H9 (cell line): ENCODE data around the gene ADCY5. TPM values are rescaled to one million over a fixed set of nuclear protein-coding genes. Genes with fewer than 3 reads are reported as not detected.

Experiments used
- DNase-seq: peaks from one replicate; pipeline ENCODE4 v3.0.0-alpha.2; 2017
- H2AFZ ChIP-seq: one replicate; pipeline ENCODE4 v1.6.1; 2013; ENCODE audit warnings: mild to moderate bottlenecking, low read length, control low read depth, moderate library complexity
- H2AK5ac ChIP-seq: 2 replicates; pipeline ENCODE4 v1.6.1; 2013; ENCODE audit warnings: low read length, control low read depth, mixed read lengths; ENCODE audit not compliant: insufficient read length
- H2BK120ac ChIP-seq: one replicate; pipeline ENCODE4 v1.6.1; 2013; ENCODE audit warnings: low read depth, mild to moderate bottlenecking, low read length, control low read depth, inconsistent platforms; ENCODE audit not compliant: poor library complexity, severe bottlenecking
- H2BK12ac ChIP-seq: 2 replicates; pipeline ENCODE4 v1.6.1; 2013; ENCODE audit warnings: low read length, control low read depth, mixed read lengths, low read depth; ENCODE audit not compliant: insufficient read length
- H2BK15ac ChIP-seq: 2 replicates; pipeline ENCODE4 v1.6.1; 2013; ENCODE audit warnings: low read depth, low read length, control low read depth
- H2BK20ac ChIP-seq: one replicate; pipeline ENCODE4 v1.6.1; 2013; ENCODE audit warnings: low read depth, mild to moderate bottlenecking, low read length, control low read depth, inconsistent platforms; ENCODE audit not compliant: poor library complexity, severe bottlenecking
- H2BK5ac ChIP-seq: 2 replicates; pipeline ENCODE4 v1.6.1; 2013; ENCODE audit warnings: low read length, control low read depth, mixed read lengths; ENCODE audit not compliant: insufficient read length
- H3K14ac ChIP-seq: 2 replicates; pipeline ENCODE4 v1.6.1; 2013; ENCODE audit warnings: low read length, control low read depth; ENCODE audit not compliant: insufficient read depth
- H3K18ac ChIP-seq: 2 replicates; pipeline ENCODE4 v1.6.1; 2013; ENCODE audit warnings: low read depth, mild to moderate bottlenecking, mixed read lengths, low read length, control low read depth; ENCODE audit not compliant: insufficient read length
- H3K23ac ChIP-seq: 2 replicates; pipeline ENCODE4 v1.6.1; 2013; ENCODE audit warnings: low read length, control low read depth, mixed read lengths, low read depth; ENCODE audit not compliant: insufficient read length
- H3K23me2 ChIP-seq: 2 replicates; pipeline ENCODE4 v1.6.1; 2013; ENCODE audit warnings: low read depth, mild to moderate bottlenecking, mixed read lengths, low read length, control low read depth; ENCODE audit not compliant: insufficient read length, poor library complexity, severe bottlenecking
- H3K27ac ChIP-seq: 2 replicates; pipeline ENCODE4 v1.5.1; 2013; ENCODE audit warnings: low read length, control low read depth, mixed read lengths, low read depth; ENCODE audit not compliant: insufficient read length
- H3K27me3 ChIP-seq: 2 replicates; pipeline ENCODE4 v1.6.1; 2013; ENCODE audit warnings: low read length, control low read depth, inconsistent platforms; ENCODE audit not compliant: insufficient read depth
- H3K4ac ChIP-seq: 2 replicates; pipeline ENCODE4 v1.6.1; 2013; ENCODE audit warnings: low read depth, mild to moderate bottlenecking, control low read depth, inconsistent platforms, low read length, moderate library complexity
- H3K4me1 ChIP-seq: 2 replicates; pipeline ENCODE4 v1.6.1; 2013; ENCODE audit warnings: low read length, control low read depth, inconsistent platforms; ENCODE audit not compliant: insufficient read depth
- H3K4me2 ChIP-seq: 2 replicates; pipeline ENCODE4 v1.6.1; 2013; ENCODE audit warnings: low read length, control low read depth, mixed read lengths; ENCODE audit not compliant: insufficient read length, insufficient read depth
- H3K56ac ChIP-seq: 2 replicates; pipeline ENCODE4 v1.6.1; 2013; ENCODE audit warnings: low read depth, mild to moderate bottlenecking, mixed read lengths, low read length, control low read depth; ENCODE audit not compliant: insufficient read length
- H3K79me1 ChIP-seq: 2 replicates; pipeline ENCODE4 v1.6.1; 2013; ENCODE audit warnings: low read depth, mild to moderate bottlenecking, moderate library complexity, low read length, control low read depth, inconsistent platforms; ENCODE audit not compliant: insufficient read depth, poor library complexity, severe bottlenecking
- H3K79me2 ChIP-seq: 2 replicates; pipeline ENCODE4 v1.6.1; 2013; ENCODE audit warnings: low read length, control low read depth, inconsistent platforms; ENCODE audit not compliant: insufficient read depth
- H3K9ac ChIP-seq: 2 replicates; pipeline ENCODE4 v1.6.1; 2013; ENCODE audit warnings: low read length, control low read depth, mixed read lengths; ENCODE audit not compliant: insufficient read length; ENCODE audit errors: extremely low read depth
- H3K9me3 ChIP-seq: one replicate; pipeline ENCODE4 v1.6.1; 2013; ENCODE audit warnings: low read depth, low read length, inconsistent platforms; ENCODE audit not compliant: control insufficient read depth
- H3T11ph ChIP-seq: one replicate; pipeline ENCODE4 v1.6.1; 2013; ENCODE audit warnings: mild to moderate bottlenecking, low read length, control low read depth, inconsistent platforms
- H4K20me1 ChIP-seq: one replicate; pipeline ENCODE4 v1.6.1; 2013; ENCODE audit not compliant: control insufficient read depth, insufficient read length, insufficient read depth
- H4K5ac ChIP-seq: 2 replicates; pipeline ENCODE4 v1.6.1; 2013; ENCODE audit warnings: low read depth, mild to moderate bottlenecking, mixed read lengths, low read length, control low read depth; ENCODE audit not compliant: insufficient read length
- H4K8ac ChIP-seq: replicated peaks from 2 replicates; pipeline ENCODE4 v1.6.1; 2013; ENCODE audit warnings: low read length, control low read depth, mixed read lengths, low read depth; ENCODE audit not compliant: insufficient read length
- H4K91ac ChIP-seq: 2 replicates; pipeline ENCODE4 v1.6.1; 2013; ENCODE audit warnings: low read depth, mild to moderate bottlenecking, moderate library complexity, mixed read lengths, low read length, control low read depth; ENCODE audit not compliant: insufficient read length
- H3K27ac Mint-ChIP-seq, 3 experiments: 2 replicates in 2 of 3; 3 replicates in 1 of 3; pipeline ENCODE4 v1.8.0; 2020 to 2021; ENCODE audit warnings: mixed read lengths in 3 of 3, mild to moderate bottlenecking in 1 of 3, moderate library complexity in 1 of 3
- H3K27me3 Mint-ChIP-seq: 2 replicates; pipeline ENCODE4 v1.8.0; 2021; ENCODE audit warnings: low read depth, mild to moderate bottlenecking, moderate library complexity, mixed read lengths
- H3K36me3 Mint-ChIP-seq, 3 experiments: 2 replicates in 2 of 3; 3 replicates in 1 of 3; pipeline ENCODE4 v1.8.0; 2020 to 2021; ENCODE audit warnings: low read depth in 3 of 3, mixed read lengths in 3 of 3; ENCODE audit not compliant: insufficient read depth in 1 of 3
- H3K4me1 Mint-ChIP-seq, 2 experiments: 2 replicates each; pipeline ENCODE4 v1.8.0; 2020; ENCODE audit warnings: mixed read lengths in 2 of 2
- H3K4me3 Mint-ChIP-seq, 2 experiments: 2 replicates in 1 of 2; 3 replicates in 1 of 2; pipeline ENCODE4 v1.8.0; 2020 to 2021; ENCODE audit warnings: mild to moderate bottlenecking in 2 of 2, mixed read lengths in 2 of 2, moderate library complexity in 1 of 2
- H3K9me3 Mint-ChIP-seq, 2 experiments: 2 replicates in 1 of 2; 3 replicates in 1 of 2; pipeline ENCODE4 v1.8.0; 2020; ENCODE audit warnings: mild to moderate bottlenecking in 2 of 2, mixed read lengths in 2 of 2, moderate library complexity in 1 of 2
- CTCF ChIP-seq: fragments of 200-600 bp; sonication (generic); conservative IDR thresholded peaks from 3 replicates; pipeline ENCODE4 v1.8.0; 2021; ENCODE audit warnings: antibody characterized with exemption, mild to moderate bottlenecking
- WGBS: extraction: QIAGEN DNeasy Blood & Tissue Kit; methylation state at CpG from one replicate; pipeline ENCODE4 v1.1.7; 2013; ENCODE audit warnings: missing lambda C conversion rate, low lambda C conversion rate, mixed read lengths; ENCODE audit not compliant: insufficient read length; ENCODE audit errors: extremely low coverage; 5-methylcytosine and 5-hydroxymethylcytosine counted together
- total RNA-seq: library from RNA; stranded (reverse); gene quantifications from 2 replicates; pipeline ENCODE4 v1.2.1, GENCODE V29; 2021

The ADCY5 gene
- total RNA-seq, 1 experiment from 2014 or later: 5.0 TPM

GRCh38 chr3:123416173-123416572 is 32.7 kb downstream of the ADCY5 start:
- Mint-ChIP-seq H3K9me3 (no peaks in the 10 kb centered on the region; a peak in 1 of 5 replicates), H3K4me3 (no peak overlapping the region), H3K27ac (no peak overlapping the region; a peak in 1 of 7 replicates), H3K36me3 (no peaks in the 10 kb centered on the region), H3K4me1 (peaks cover 12 to 32% of the 10 kb centered on the region in 2 experiments), H3K27me3 (peaks cover 7% of the 10 kb centered on the region)
- no peak overlapping the region for H3T11ph ChIP-seq
- H2AK5ac ChIP-seq: no peak overlapping the region
- H3K79me2 ChIP-seq: no peaks in the 10 kb centered on the region
- no peak for DNase-seq
- no CpG with 5 or more reads among the region's 4 CpGs for WGBS
- H3K9ac ChIP-seq: no peak overlapping the region
- no peak overlapping the region for H3K27ac ChIP-seq
- no peak overlapping the region for H2BK5ac ChIP-seq
- H3K56ac ChIP-seq: no peak overlapping the region
- H4K8ac ChIP-seq: no peak overlapping the region
- no peaks in the 10 kb centered on the region for H3K9me3 ChIP-seq
- H2BK12ac ChIP-seq: no peak overlapping the region
- no peaks in the 10 kb centered on the region for H3K27me3 ChIP-seq
- no peak overlapping the region for H3K14ac ChIP-seq
- no peak overlapping the region for H4K5ac ChIP-seq
- H3K4me2 ChIP-seq: no peak overlapping the region
- H2BK20ac ChIP-seq: no peak overlapping the region
- H3K23ac ChIP-seq: no peak overlapping the region
- no peak overlapping the region for H4K91ac ChIP-seq
- no peak overlapping the region for H3K4ac ChIP-seq
- TF ChIP-seq CTCF: no peak
- H3K4me1 ChIP-seq: no peaks in the 10 kb centered on the region
- H3K79me1 ChIP-seq: no peaks in the 10 kb centered on the region
- no peak overlapping the region for H2AFZ ChIP-seq
- no peaks in the 10 kb centered on the region for H4K20me1 ChIP-seq
- no peak overlapping the region for H3K18ac ChIP-seq
- peaks cover 4% of the 10 kb centered on the region for H3K23me2 ChIP-seq
- H2BK120ac ChIP-seq: no peak overlapping the region
- H2BK15ac ChIP-seq: no peak overlapping the region
